OCI-LY3 (cell line): ENCODE results near the gene TCF12.

Experiments
- EZH2phosphoT487 ChIP-seq: fragments of 200-600 bp; shearing (Covaris generic); IDR thresholded peaks from 2 replicates; pipeline ENCODE4 v1.6.1; 2018; ENCODE audit warnings: antibody characterized with exemption, mixed run types, low read depth
- TF ChIP-seq, protein P1 (sequence below): fragments of 200-600, 300-600 bp; sonication (generic); IDR thresholded peaks from 2 replicates; pipeline ENCODE4 v1.5.1; 2014; ENCODE audit warnings: antibody characterized with exemption, low read length, low read depth

DNA sequence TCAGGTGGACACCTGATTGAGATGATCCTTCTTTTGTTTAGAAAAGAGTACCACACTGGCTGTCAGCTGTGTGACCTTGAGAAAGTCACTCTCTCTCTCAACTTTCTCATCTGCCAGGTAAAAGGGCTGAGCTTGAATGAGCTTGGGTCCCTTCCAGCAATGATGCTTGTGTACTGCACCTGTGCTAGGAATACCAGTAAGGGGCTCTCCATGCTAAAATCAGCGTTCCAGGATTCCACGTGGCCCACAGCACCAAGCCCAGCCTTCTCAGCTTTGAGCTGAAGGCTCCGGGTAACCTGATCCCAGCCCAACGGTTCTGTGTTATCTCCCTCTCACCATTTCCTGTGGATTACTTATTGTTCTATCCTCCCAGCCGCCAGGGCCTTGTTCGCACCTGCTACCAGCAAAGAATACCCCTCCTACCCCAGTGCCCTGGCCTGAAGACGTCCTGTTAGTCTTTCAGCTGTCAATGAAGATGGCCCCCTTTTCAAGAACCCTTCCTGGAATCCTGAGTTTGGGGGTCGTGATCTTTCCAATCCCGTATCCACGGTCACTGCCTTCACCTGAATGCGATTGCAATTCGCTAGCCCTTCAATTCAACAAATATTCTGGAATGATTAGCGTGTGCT lies 403.6 kb downstream of the TCF12 start:
- TF ChIP-seq, protein P1, sequence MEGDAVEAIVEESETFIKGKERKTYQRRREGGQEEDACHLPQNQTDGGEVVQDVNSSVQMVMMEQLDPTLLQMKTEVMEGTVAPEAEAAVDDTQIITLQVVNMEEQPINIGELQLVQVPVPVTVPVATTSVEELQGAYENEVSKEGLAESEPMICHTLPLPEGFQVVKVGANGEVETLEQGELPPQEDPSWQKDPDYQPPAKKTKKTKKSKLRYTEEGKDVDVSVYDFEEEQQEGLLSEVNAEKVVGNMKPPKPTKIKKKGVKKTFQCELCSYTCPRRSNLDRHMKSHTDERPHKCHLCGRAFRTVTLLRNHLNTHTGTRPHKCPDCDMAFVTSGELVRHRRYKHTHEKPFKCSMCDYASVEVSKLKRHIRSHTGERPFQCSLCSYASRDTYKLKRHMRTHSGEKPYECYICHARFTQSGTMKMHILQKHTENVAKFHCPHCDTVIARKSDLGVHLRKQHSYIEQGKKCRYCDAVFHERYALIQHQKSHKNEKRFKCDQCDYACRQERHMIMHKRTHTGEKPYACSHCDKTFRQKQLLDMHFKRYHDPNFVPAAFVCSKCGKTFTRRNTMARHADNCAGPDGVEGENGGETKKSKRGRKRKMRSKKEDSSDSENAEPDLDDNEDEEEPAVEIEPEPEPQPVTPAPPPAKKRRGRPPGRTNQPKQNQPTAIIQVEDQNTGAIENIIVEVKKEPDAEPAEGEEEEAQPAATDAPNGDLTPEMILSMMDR = no peak
- no peak for TF ChIP-seq EZH2phosphoT487
